Omental fat pad (tissue), 4 donors: ENCODE measurements around the gene PRDX2. TPM values are rescaled to one million over a fixed set of nuclear protein-coding genes. Genes with fewer than 3 reads are reported as not detected.

Source experiments
- ATAC-seq: fragments of 150-250 bp; one replicate; pipeline ENCODE4 v1.9.1; 2016; ENCODE audit warnings: mild to moderate bottlenecking, moderate library complexity; ENCODE audit not compliant: low FRiP score
- DNase-seq: peaks from one replicate; pipeline ENCODE4 v3.0.0-alpha.2; 2019; ENCODE audit warnings: low spot score
- total RNA-seq, 4 donors: library from RNA; depleted of rRNA; stranded (reverse); fragments of >200 nt; gene quantifications; one replicate each; pipeline ENCODE4 v1.1.0, GENCODE V29; 2016
- TF ChIP-seq, protein P1 (sequence below), 3 donors: fragments of 450-650 bp; IDR thresholded peaks; one replicate each; pipeline ENCODE4 v1.5.1; 2016 to 2017; ENCODE audit warnings: antibody characterized with exemption in 3 of 3, mild to moderate bottlenecking in 3 of 3, moderate library complexity in 2 of 3

The PRDX2 gene
- total RNA-seq, 4 donors from 2014 or later = 165 to 320 (median 219) TPM

DNA sequence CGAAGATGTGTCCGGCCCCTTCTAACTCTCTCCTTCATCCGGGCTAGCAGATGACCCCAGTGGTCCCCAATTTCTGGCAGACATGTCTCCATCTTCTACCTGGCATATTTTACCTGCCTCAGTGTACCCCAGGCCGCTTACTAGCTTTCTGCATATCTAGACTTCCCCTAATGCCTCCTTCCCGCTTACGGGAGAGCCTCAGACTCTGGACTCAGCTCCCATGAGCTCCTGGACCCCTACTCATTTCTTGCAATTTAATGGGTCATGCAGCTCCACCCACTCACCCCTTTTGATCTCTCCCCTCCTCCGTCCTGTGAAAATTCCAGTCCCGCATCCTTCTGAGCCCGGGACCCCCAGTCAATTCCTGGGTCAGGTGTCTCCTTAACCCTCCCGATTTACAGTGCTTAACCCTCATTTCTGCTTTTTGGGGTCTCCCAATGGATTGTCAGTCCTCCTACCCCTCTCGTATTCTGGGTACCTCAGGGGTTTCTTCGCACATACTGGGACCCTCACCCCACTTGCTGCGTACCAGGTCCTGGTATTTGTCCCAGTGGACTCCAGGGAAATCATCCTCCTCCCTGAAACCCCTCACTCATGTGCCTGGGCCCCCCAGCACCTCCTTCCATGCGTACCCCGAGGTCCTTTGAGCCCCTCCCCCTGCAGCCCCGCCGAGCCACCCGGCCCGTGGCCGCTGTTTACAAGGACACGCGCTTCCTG is 10.8 kb downstream of the PRDX2 start:
- ATAC-seq (no peak), DNase-seq (no peak)
- TF ChIP-seq, protein P1, sequence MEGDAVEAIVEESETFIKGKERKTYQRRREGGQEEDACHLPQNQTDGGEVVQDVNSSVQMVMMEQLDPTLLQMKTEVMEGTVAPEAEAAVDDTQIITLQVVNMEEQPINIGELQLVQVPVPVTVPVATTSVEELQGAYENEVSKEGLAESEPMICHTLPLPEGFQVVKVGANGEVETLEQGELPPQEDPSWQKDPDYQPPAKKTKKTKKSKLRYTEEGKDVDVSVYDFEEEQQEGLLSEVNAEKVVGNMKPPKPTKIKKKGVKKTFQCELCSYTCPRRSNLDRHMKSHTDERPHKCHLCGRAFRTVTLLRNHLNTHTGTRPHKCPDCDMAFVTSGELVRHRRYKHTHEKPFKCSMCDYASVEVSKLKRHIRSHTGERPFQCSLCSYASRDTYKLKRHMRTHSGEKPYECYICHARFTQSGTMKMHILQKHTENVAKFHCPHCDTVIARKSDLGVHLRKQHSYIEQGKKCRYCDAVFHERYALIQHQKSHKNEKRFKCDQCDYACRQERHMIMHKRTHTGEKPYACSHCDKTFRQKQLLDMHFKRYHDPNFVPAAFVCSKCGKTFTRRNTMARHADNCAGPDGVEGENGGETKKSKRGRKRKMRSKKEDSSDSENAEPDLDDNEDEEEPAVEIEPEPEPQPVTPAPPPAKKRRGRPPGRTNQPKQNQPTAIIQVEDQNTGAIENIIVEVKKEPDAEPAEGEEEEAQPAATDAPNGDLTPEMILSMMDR (IDR thresholded peaks at IDR 0.05) = no peak

DNA sequence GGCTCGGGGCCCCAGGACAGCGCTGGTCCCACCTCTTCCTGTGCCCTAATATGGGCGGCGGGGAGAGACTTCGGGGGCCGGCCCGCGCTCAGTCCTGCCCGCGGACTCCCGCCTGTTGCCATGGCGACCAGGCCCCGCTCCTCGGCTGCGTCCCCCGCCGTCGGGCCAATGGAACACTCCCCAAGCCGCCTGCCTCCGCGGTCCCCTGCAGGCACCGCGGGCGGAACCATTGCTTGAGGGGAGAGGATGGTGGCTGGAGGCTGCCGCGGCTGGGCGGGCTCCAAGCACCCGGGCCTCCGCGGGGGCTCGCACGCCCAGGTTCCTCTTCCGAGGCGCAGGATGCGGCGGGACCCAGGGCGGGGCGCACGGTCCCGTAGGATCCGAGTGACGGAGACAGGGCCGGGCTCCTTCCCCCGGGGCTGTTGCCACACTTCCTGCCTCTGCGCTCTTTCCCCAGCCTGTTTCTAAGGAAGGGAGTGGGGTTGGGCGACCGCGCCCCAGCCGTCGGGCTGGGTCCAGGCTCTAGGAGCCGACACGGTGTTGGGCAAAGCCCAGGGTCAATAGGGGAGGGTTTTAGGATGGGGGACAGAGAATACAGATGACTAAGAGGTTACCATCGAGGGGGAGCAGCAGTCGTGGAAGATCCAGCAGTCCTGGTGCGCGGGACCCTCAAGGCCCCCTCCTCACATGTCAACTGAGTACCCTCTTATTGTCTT is 11.5 kb downstream of the PRDX2 start:
- TF ChIP-seq, protein P1 (IDR thresholded peaks at IDR 0.05) = no peak
- ATAC-seq = peak; percentile 50
- peak; percentile 84 for DNase-seq

DNA sequence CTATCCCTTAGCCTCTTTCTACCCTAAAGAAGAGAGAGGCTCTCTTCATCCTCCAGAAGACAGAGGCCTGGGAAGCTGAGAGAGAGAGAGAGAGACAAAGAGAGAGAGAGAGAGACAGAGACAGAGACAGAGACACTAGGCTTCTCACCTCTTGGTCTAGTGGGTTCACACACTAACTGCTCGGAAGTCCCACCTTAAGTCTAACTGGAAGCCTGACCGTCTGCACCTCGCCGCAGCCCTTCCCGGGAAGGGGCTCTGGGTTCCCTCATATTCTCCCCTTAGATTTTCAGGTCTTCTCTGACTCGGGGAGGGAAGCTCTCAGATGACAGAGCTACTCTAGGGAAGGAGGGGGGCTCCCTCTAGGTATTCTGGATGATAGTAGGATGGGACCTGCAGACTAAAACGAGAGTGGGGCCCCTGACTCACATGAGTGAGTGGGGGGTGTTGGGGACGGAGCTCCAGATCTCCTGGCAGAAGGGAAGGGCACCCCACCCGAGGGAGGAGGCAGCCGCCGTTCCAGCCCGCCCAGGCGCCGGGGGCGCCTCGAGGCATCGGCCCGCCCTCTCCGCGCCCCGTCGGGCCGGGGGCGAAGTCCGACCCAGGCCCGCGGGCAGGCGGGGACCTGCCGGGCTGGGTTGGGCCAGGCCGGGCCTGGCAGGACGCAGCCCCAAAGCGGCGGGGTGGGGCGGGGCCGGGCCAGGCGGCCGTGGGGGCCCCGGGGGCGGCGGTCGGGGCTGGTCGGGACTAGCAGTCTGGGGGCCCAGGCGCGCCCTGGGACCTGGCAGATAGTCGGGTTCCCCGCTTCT is 12.3 kb downstream of the PRDX2 start:
- DNase-seq = no peak

DNA sequence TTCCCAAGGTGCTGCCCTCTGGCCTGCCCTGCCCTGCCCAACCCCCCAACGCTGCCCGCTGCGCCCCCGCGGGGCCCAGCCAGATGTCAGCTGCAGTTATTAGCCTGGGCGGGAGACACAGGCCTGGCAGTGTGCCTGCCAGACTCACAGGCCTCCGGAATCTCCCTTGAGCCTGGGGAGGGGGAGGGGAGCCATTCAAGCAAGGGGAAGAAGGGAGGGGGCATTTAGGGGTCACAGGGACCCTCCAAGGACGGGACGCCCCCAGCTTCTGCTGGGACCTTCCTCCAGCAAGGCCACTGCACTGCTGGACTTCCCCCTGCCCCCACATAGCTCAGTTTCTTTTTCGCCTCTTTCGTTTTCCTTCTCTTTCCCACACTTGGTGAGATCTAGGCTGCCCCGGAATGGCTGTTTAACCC is 12.9 kb downstream of the PRDX2 start:
- ATAC-seq (no peak), DNase-seq (no peak)
- TF ChIP-seq, protein P1 (IDR thresholded peaks at IDR 0.05) = no peak

More for the DNA sequence above, 12.3 kb downstream of the PRDX2 start:
- no peak for ATAC-seq
- TF ChIP-seq, protein P1 (IDR thresholded peaks at IDR 0.05) = no peak

DNA sequence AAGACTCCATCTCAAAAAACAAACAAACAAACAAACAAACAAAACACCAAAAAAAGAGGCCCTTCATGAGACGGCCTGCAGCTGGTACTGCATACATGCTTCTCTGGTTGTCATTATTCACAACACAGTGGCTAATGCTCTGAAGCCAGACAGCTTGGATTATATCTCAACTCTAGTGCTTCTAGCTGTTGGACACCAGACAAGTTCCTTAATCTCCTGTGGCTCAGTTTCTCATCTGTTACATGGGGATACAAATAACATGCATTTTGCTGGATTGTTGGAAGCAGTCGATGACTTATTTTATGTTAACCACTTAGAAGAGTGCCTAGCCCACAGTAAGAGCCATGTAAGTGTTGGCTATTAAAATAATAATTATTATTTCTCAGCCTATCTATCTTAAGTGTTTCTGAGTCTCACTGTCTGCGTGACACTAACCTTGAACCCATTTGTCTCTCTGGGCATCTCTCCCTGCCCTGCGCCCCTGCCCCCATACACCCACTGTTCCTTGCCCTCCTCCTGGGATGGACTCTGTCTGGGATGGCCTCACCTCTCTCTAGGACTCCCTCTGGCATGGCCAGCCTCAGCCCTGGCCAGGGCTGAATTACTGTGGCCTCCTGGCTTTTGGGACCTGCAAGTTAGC is 13.4 kb downstream of the PRDX2 start:
- no peak for ATAC-seq
- TF ChIP-seq, protein P1 (IDR thresholded peaks at IDR 0.05) = no peak
- DNase-seq = no peak

DNA sequence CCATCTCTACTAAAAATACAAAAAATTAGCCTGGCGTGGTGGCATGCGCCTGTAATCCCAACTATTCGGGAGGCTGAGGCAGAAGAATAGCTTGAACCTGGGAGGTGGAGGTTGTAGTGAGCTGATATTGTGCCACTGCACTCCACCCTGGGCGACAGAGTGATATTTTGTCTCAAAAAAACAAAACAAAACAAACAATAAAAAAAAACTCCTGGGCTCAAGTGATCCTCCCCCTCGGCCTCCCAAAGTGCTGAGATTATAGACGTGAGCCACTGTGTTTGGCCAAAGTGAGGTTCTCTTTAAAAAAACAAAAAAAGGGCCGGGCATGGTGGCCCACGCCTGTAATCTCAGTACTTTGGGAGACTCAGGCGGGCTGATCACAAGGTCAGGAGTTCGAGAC is 14.1 kb downstream of the PRDX2 start:
- DNase-seq (no peak), ATAC-seq (no peak)
- TF ChIP-seq, protein P1 (IDR thresholded peaks at IDR 0.05) = no peak
